Neutrophil (primary cell): ENCODE data around the gene SPNS3.

Source experiments
- H3K27ac ChIP-seq: fragments of 200-600 bp; sonication (generic); 2 replicates; pipeline ENCODE4 v1.5.1; 2016; ENCODE audit warnings: mild to moderate bottlenecking, moderate library complexity
- H3K27me3 ChIP-seq: fragments of 200-600 bp; sonication (generic); 2 replicates; pipeline ENCODE4 v1.6.0; 2016; ENCODE audit warnings: mild to moderate bottlenecking
- H3K36me3 ChIP-seq: fragments of 200-600 bp; sonication (generic); 2 replicates; pipeline ENCODE4 v1.5.1; 2017
- H3K4me1 ChIP-seq, 2 experiments: fragments of 200-600 bp in 1 of 2; sonication (generic) in 1 of 2; 1 replicate in 1 of 2; 2 replicates in 1 of 2; pipeline versions ENCODE4 v1.5.1 to v1.6.1; 2013 to 2016; ENCODE audit warnings: low read depth in 1 of 2, low read length in 1 of 2, mild to moderate bottlenecking in 1 of 2, moderate library complexity in 1 of 2; ENCODE audit not compliant: control insufficient read depth in 1 of 2, insufficient read depth in 1 of 2
- H3K4me3 ChIP-seq, 2 experiments: fragments of 200-600 bp in 1 of 2; sonication (generic) in 1 of 2; 1 replicate in 1 of 2; 2 replicates in 1 of 2; pipeline ENCODE4 v1.5.1; 2013 to 2016; ENCODE audit warnings: low read depth in 1 of 2, low read length in 1 of 2, mild to moderate bottlenecking in 1 of 2, moderate library complexity in 1 of 2
- H3K9me3 ChIP-seq: fragments of 200-600 bp; sonication (generic); 2 replicates; pipeline ENCODE4 v1.5.1; 2016
- TF ChIP-seq, protein P1 (sequence below): fragments of 200-600 bp; sonication (generic); IDR thresholded peaks from 2 replicates; pipeline ENCODE4 v1.5.1; 2016; ENCODE audit warnings: antibody characterized with exemption

SPNS3 gene

GRCh38 chr17:4492721-4493561 lies 59.2 kb downstream of the SPNS3 start:
- Histone ChIP-seq H3K27ac (peak overlapping the region; percentile 64), H3K36me3 (no peaks in the 10 kb centered on the region), H3K4me1 (peaks cover 25 to 36% of the 10 kb centered on the region in 2 experiments), H3K27me3 (no peaks in the 10 kb centered on the region), H3K4me3 (peak overlapping the region in 1 of 2 experiments; percentile 19), H3K9me3 (no peaks in the 10 kb centered on the region)
- TF ChIP-seq, protein P1, sequence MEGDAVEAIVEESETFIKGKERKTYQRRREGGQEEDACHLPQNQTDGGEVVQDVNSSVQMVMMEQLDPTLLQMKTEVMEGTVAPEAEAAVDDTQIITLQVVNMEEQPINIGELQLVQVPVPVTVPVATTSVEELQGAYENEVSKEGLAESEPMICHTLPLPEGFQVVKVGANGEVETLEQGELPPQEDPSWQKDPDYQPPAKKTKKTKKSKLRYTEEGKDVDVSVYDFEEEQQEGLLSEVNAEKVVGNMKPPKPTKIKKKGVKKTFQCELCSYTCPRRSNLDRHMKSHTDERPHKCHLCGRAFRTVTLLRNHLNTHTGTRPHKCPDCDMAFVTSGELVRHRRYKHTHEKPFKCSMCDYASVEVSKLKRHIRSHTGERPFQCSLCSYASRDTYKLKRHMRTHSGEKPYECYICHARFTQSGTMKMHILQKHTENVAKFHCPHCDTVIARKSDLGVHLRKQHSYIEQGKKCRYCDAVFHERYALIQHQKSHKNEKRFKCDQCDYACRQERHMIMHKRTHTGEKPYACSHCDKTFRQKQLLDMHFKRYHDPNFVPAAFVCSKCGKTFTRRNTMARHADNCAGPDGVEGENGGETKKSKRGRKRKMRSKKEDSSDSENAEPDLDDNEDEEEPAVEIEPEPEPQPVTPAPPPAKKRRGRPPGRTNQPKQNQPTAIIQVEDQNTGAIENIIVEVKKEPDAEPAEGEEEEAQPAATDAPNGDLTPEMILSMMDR: no peak

DNA sequence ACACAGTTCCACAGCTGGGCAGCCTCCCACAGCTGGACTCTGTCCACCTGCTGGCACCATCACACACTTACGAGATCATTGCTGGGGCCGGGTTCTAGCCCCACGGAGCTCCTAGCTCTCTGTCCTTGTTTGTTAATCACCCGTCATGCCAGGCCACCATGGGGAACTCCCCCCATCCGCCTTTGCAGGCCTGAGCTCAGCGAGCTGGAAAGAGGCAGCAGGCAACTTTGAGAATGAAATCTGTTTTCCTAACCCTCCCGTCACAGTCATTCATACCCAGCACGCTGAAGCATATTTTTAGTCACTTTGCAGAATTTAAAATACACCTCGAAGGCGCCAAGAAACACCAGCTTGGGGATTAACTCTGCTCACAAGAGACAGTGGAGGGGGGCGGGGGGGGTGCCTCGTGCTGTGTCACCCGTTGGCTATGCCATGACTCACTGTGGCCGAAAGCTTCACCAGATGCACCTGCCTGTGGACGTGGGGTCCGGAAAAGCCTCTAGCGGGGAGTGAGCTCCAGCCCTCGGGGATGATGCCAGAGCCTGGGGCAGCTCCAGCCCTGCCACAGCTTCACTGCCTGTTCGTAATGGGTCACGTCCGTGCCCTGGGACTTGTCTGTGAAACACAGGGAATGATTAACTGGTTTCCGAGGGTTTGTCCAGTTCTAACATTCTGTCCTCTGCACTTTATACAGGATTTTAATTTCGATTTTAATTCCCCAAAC lies 63.5 kb downstream of the SPNS3 start:
- Histone ChIP-seq H3K36me3 (no peaks in the 10 kb centered on the region), H3K9me3 (no peaks in the 10 kb centered on the region), H3K4me1 (peaks cover 37 to 41% of the 10 kb centered on the region in 2 experiments), H3K4me3 (no peak overlapping the region), H3K27ac (no peak overlapping the region), H3K27me3 (no peaks in the 10 kb centered on the region)
- TF ChIP-seq, protein P1: no peak

DNA sequence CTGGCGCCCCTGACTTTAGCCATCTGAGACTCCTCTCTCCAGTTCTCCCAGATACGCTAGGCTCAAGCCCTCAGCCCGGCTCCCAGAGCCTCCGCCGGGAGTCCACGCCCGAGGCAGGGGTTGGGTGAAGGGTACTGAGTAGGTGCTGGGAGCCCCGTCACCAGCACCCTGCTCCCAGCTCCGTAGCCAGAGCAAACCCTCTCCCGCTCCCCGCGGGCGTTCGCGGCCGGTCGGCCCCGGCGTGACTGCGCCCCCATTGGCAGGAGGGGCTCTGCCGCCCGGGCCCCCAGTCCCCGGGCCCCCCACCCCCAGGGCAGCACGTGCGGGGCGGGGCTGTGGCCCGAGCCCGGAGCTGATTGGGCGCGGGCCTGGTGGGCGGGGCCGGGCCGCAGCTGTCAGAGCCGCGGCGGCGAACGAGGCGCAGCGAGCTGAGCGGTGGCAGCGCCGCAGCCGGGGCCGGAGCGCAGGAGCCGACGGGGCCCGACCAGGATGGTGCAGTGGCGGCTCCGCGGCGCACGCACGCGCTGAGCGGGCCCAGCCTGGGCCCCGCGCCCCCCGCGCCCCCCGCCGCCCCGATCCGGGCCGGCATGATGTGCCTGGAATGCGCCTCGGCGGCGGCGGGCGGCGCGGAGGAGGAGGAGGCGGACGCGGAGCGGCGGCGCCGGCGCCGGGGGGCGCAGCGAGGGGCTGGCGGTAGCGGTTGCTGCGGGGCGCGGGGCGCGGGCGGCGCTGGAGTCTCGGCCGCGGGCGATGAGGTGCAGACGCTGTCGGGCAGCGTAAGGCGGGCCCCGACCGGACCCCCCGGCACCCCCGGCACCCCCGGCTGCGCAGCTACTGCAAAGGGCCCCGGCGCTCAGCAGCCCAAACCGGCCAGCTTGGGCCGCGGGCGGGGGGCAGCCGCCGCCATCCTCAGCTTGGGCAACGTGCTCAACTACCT lies 65.0 kb downstream of the SPNS3 start, which contains the start of gene SPNS2:
SPNS2 (plus strand) TSS at position 421 of the 937 bp plus-strand sequence; CDS start at position 588, 167 bp downstream.
- Histone ChIP-seq H3K4me1 (peaks cover 32 to 33% of the 10 kb centered on the region in 2 experiments), H3K9me3 (no peaks in the 10 kb centered on the region), H3K27ac (peak within 1 kb of the TSS; percentile 61), H3K4me3 (peak within 1 kb of the TSS; percentile 72 to 73), H3K27me3 (no peaks in the 10 kb centered on the region), H3K36me3 (no peaks in the 10 kb centered on the region)
- TF ChIP-seq, protein P1: no peak

- H3K27me3 ChIP-seq: no peaks in the 10 kb centered on the region
- H3K4me3 ChIP-seq: peak overlapping the region; percentile 72 to 73
- H3K27ac ChIP-seq: peak overlapping the region; percentile 61
Measured at GRCh38 chr17:4499431-4500190, 65.9 kb downstream of the SPNS3 start.

More at GRCh38 chr17:4499431-4500190, 65.9 kb downstream of the SPNS3 start:
- TF ChIP-seq, protein P1: peak; percentile 26
- Histone ChIP-seq H3K9me3 (no peaks in the 10 kb centered on the region), H3K4me1 (peaks cover 41% of the 10 kb centered on the region in 2 experiments), H3K36me3 (no peaks in the 10 kb centered on the region)
